DOHH2 (cell line): ENCODE measurements around the gene VPS26A.

ENCODE experiments used
- EZH2phosphoT487 ChIP-seq: fragments of 200-600 bp; sonication (generic); IDR thresholded peaks from 2 replicates; pipeline ENCODE4 v1.6.1; 2017; ENCODE audit warnings: borderline replicate concordance, mild to moderate bottlenecking, antibody characterized with exemption, low read length, moderate library complexity, mixed read lengths
- TF ChIP-seq, protein P1 (sequence below): fragments of 200-600 bp; sonication (generic); IDR thresholded peaks from one replicate; pipeline ENCODE4 v1.5.1; 2014; ENCODE audit warnings: antibody characterized with exemption, mild to moderate bottlenecking, low read depth, low read length; ENCODE audit not compliant: poor library complexity, severe bottlenecking

DNA sequence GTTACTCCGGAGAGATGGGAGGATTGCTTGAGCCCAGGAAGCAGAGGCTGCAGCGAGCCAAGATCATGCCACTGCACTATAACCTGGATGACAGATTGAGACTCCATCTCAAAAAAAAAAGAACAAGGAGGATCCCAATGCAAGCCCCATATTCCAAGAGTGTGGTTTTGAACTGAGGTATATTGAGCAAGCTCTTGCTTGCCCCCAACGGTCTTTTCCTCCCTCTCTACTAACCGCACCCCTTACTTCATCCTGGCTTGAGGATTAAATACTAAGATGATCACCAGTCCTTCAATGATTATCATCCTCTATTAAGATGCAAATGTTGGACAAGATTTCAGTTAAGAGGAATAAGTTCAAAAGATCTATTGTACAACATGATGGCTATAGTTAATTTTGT, 48.5 kb upstream of the VPS26A start:
- TF ChIP-seq, protein P1, sequence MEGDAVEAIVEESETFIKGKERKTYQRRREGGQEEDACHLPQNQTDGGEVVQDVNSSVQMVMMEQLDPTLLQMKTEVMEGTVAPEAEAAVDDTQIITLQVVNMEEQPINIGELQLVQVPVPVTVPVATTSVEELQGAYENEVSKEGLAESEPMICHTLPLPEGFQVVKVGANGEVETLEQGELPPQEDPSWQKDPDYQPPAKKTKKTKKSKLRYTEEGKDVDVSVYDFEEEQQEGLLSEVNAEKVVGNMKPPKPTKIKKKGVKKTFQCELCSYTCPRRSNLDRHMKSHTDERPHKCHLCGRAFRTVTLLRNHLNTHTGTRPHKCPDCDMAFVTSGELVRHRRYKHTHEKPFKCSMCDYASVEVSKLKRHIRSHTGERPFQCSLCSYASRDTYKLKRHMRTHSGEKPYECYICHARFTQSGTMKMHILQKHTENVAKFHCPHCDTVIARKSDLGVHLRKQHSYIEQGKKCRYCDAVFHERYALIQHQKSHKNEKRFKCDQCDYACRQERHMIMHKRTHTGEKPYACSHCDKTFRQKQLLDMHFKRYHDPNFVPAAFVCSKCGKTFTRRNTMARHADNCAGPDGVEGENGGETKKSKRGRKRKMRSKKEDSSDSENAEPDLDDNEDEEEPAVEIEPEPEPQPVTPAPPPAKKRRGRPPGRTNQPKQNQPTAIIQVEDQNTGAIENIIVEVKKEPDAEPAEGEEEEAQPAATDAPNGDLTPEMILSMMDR: no peak
- no peak for TF ChIP-seq EZH2phosphoT487
